Measurements from ENCODE around the gene PDCD4. TPM values are rescaled to one million over a fixed set of nuclear protein-coding genes. Genes with fewer than 3 reads are reported as not detected.
"Not testable (repeated sequence)": the region's sequence is repeated elsewhere in the genome, so short reads cannot be mapped to it uniquely, and the experiment has no call there.

Gene PDCD4
- total RNA-seq, 2 experiments from 2014 or later: 83.3 to 95.6 TPM

- POLR2A ChIA-PET: interaction anchor here (0.6 to 1.3 kb wide), 5 partner anchors 17 to 98 kb away, joined by 3 read pairs; partner anchors contain the start of genes BBIP1 and SHOC2
- CTCF ChIA-PET: interaction anchor here (1.1 to 1.6 kb wide), 3 partner anchors 128 to 156 kb away, joined by 3 to 4 read pairs (median 3); no protein-coding TSS in a partner anchor
Measured at GRCh38 chr10:110901954-110902819, 30.5 kb downstream of the PDCD4 start.

DNA sequence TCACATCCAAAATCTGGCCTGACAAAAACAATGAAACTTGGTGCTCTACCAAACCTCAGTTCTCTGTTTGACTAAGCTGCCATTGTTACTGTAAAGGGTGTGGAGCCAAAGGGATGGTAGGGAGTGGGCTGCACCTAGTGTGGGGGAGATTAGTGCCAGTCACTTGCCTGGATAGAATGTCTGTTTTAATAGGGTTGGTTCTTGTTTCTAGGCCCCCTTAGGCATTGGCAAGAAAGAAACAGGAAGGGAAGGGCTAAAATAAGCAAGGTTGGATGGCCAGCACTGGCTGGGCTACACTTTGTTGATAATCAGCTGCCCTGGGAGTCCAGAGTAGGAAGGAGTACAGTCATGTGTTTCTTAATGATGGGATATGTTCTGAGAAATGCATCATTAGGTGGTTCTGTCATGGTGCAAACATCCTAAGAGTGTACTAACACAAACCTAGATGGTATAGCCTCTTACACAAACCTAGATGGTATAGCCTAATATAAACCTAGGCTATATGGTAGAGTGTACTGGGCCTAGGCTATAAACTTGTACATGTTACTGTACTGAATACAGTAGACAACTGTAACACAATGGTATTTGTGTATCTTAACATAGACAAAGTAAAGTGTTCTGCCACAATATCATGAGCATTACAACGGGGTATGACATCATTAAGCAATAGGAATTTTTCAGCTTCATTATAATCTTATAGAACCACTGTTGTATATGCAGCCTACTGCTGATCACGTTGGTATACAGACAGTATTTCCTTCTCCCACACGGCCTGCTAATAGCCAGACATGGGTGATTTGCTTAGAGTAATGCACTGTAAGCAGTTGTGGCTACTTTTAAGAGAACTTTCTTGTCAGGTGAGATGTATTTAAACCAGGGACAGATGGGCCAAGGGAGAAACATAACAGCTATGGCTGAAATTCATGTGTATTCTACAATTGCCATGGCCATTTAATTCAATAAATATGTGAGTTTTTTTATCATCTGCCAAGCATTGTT lies 31.9 kb downstream of the PDCD4 start:
- POLR2A ChIA-PET: interaction anchor here (0.5 to 1.3 kb wide), 3 partner anchors 16 to 100 kb away, joined by 3 read pairs; partner anchors contain the start of genes BBIP1 and SHOC2
- CTCF ChIA-PET: interaction anchor here (1.1 to 1.3 kb wide), 2 partner anchors 129 to 155 kb away, joined by 3 to 4 read pairs; no protein-coding TSS in a partner anchor

- POLR2A ChIA-PET: interaction anchor here (0.9 kb wide), 1 partner anchor 39 kb away, joined by 3 read pairs; no protein-coding TSS in a partner anchor
- CTCF ChIA-PET: interaction anchor here (1.1 kb wide), 1 partner anchor 14 kb away, joined by 3 read pairs; no protein-coding TSS in a partner anchor
Measured at GRCh38 chr10:110910138-110910537, 38.4 kb downstream of the PDCD4 start.

DNA sequence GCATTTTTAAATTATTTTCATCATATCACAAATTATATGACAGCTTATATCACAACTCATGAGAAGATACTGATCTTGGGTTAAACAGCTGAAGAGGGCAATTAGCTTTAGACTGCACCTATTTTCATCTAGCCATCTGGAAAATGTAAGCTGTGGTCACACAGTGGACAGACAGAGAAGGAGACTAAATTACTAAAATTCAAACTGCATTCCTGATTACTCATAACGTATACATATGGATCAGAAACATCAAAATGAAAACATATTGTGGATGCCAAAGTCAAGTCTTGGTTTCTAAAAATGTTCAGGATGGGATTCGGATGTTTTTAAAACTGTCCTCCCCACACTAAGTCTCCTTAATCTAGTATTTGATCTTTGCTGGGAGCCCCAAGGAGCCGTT lies 40.6 kb downstream of the PDCD4 start:
- CTCF ChIA-PET: no interaction called here
- POLR2A ChIA-PET: no interaction called here

GRCh38 chr10:110914431-110914830 lies 42.7 kb downstream of the PDCD4 start:
- ChIA-PET POLR2A (no interaction called here), CTCF (no interaction called here)

GRCh38 chr10:110915035-110915434 lies 43.3 kb downstream of the PDCD4 start:
- CTCF ChIA-PET: no interaction called here
- POLR2A ChIA-PET: no interaction called here

DNA sequence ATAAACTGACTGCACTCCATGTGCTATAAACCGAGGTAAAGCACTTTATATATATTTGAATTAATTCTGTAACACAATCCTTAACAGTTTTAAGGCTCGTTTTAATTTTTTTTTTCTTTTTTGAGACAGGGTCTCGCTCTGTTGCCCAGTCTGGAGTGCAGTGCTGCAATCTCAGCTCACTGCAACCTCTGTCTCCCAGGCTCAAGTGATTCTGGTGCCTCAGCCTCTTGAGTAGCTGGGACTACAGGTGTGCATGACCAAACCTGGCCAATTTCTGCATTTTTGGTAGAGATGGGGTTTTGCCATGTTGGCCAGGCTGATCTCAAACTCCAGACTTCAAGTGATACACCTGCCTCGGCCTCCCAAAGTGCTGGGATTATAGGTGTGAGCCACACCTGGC lies 43.9 kb downstream of the PDCD4 start:
- POLR2A ChIA-PET, CTCF ChIA-PET: not testable (repeated sequence)

DNA sequence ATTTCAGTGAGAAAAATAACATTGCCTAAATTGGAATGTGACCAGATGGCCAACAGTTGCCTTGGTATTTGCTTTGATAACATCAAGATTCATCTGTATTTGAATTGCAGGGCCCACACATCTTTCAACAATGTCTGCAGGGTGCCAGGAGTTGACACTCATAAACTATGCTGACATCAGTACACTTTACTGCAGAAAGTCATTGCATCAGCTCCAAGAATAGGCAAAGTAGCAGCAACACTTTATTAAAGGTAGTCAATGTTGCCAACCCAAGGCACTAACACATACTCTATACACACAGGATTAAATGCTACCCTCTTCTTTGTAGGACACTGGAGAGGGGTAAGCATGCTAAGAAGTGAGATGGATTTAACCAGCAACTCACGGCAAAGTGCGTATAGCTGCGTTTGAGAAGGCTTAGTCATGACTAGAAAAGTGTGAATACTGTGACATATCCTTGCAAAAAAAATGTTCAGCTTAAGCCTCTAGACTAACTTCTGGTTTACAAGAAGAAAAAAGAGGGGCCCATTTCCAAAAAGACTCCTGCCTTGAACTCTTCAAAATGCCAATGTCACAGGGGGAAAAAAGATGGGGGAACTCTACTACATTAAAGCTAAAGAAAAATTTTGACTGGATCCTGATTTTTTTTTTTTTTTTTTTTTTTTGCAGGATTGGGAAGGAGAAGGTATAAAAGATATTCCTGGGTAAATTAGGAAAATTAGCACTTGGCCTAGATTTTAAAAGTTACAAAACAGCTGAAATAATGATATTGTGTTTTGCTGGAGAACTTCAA lies 45.0 kb downstream of the PDCD4 start:
- ChIA-PET POLR2A (no interaction called here), CTCF (no interaction called here)

DNA sequence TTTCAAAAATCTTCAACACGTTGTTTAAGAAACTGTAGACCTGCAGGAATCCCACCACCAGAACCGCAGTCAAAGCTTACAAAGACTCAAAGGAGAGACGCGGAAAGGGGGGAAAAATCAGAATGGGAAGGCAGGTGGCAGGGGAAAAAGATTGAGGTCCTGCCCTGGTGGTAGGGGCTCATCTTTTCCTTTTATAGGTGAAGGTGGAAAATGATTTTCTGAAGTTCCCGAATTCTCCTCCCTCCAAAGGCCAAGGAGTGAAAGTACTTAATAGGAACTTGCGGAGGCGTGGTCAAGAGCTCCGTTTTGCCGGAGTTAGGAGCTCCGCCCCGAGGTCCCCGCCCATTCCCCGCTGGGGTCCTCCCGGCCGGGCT lies 46.5 kb downstream of the PDCD4 start:
- POLR2A ChIA-PET: interaction anchor here (1.2 to 1.8 kb wide), 4 partner anchors 47 to 708 kb away, joined by 3 to 8 read pairs (median 4); partner anchors contain the start of gene PDCD4

DNA sequence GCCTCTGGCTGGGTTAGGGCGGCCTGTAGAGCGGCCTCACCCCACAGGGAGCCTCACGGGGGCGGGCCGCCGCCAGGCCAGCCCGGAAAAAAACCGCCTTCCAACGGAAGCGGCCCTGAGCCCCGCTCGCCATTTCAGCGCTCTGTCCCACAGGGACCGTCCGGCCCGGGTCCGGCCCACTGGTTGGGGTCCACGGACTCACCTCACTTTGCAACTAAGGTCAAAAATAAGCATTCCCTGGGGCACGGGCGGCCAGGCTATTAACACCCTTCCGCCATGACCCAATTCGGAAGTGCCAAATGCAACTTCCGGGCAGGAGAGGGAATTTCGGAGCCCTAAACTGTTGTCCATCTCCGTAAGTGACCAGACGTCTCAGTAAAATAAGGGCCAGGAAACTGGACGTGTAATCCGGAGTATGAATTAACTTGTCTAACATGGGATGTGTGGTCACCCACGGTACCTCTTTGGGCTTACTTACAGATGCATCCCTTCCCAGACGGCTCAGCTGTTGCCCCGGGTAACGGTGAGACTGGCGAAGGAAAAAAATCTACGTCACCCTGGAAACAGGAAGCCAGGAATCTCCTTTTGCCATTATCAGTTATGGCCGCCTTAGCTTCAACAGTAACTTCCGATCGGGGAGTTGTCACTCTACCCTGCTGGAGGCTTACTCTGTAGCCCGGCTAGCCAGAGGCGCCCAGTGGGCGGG lies 47.1 kb downstream of the PDCD4 start, which contains the start of gene BBIP1:
Gene BBIP1, minus strand, starts transcription at position 538 of the 706 bp plus-strand sequence. CDS start 1,023 bp downstream, outside the sequence.
- ChIA-PET POLR2A (interaction anchor here (0.6 to 1.8 kb wide), 13 partner anchors 16 to 709 kb away, joined by 3 to 8 read pairs (median 3); partner anchors contain the start of gene PDCD4), CTCF (interaction anchor here (0.9 to 2.0 kb wide), 6 partner anchors 22 to 173 kb away, joined by 3 to 7 read pairs (median 4); no protein-coding TSS in a partner anchor)

More for the DNA sequence above, 46.5 kb downstream of the PDCD4 start:
- CTCF ChIA-PET: interaction anchor here (1.0 to 2.0 kb wide), 5 partner anchors 30 to 172 kb away, joined by 3 to 7 read pairs (median 4); no protein-coding TSS in a partner anchor

GRCh38 chr10:110919349-110919931 lies 47.7 kb downstream of the PDCD4 start, which contains the start of gene SHOC2:
Gene SHOC2, plus strand, starts transcription at chr10:110919604. Its CDS starts 44,755 bp downstream, at chr10:110964359.
- POLR2A ChIA-PET: interaction anchor here (0.6 to 1.8 kb wide), 13 partner anchors 17 to 710 kb away, joined by 3 to 8 read pairs (median 3); partner anchors contain the start of gene PDCD4
- CTCF ChIA-PET: interaction anchor here (0.9 to 2.0 kb wide), 5 partner anchors 22 to 173 kb away, joined by 3 to 7 read pairs (median 4); no protein-coding TSS in a partner anchor

DNA sequence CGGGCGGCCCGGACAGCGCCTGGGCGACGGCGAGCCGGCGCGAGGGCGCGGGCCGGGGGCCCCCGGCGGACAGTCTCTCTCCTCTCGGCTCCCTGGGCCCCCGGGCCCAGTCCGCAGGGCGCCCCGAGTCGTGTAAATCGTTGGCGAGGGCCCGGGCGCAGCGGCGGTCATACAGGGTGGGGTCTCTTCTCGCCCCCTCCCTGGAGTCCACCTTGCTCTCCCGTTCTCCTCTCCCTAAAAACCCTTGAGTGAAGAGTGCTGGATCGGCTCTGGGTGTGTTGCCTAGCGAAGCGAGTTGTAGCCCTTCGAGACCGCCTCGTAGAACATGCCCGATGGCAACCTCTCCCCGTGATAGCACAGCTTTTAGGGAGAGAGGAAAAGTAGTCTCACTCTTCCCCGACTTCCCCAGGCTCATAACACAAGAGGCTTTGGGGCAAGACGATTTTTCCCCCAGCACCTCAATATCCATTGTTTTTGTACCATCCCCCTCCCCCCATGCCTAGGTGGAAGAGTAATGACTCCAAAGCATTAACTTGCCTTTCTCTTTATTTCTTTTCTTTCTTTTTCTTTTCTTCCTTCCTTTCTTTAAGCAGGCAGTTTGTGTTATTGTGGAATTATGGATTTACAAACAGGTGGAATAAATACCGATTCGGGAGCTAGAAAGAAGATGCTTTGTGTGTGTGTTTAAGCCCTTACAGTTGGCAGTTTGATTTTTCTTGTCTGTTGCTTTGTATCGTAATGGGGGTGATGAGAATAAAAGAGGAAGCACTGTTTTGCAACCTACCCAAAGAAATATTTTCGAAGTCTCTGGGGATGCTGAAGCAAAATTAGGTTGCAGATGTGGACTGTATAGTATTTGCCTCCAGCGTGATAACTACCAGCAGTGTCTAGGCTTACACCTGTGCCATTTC lies 48.5 kb downstream of the PDCD4 start:
- CTCF ChIA-PET: interaction anchor here (0.7 kb wide), 1 partner anchor 36 kb away, joined by 3 read pairs; no protein-coding TSS in a partner anchor
- POLR2A ChIA-PET: interaction anchor here (0.5 kb wide), 1 partner anchor 612 kb away, joined by 3 read pairs; no protein-coding TSS in a partner anchor

- POLR2A ChIA-PET: no interaction called here
Measured at GRCh38 chr10:110923856-110924493, 52.2 kb downstream of the PDCD4 start.

GRCh38 chr10:110927461-110927860 lies 55.7 kb downstream of the PDCD4 start:
- CTCF ChIA-PET: no interaction called here
- POLR2A ChIA-PET: no interaction called here

More at GRCh38 chr10:110923856-110924493, 52.2 kb downstream of the PDCD4 start:
- CTCF ChIA-PET: no interaction called here

- CTCF ChIA-PET: no interaction called here
- POLR2A ChIA-PET: no interaction called here
Measured at GRCh38 chr10:110931769-110932381, 60.1 kb downstream of the PDCD4 start.
